ENCODE results near the gene AMPD2. TPM values are rescaled to one million over a fixed set of nuclear protein-coding genes. Genes with fewer than 3 reads are reported as not detected.

Gene AMPD2
- total and polyA plus RNA-seq, 4 donors = 16.7 to 57.4 (median 44.5) TPM

- no peak overlapping the region for H3K27ac ChIP-seq (ENCODE audit: low read depth in 1 of 2, low read length in 1 of 2)
- peaks cover 0 to 55% (median 24%) of the 10 kb centered on the region in 4 donors for H3K36me3 ChIP-seq (ENCODE audit: control insufficient read depth in 4 of 4, insufficient read depth in 4 of 4, low read length in 4 of 4)
- no peak overlapping the region for H3K9ac ChIP-seq (ENCODE audit: insufficient read depth in 1 of 2, low read length in 2 of 2)
- no peak overlapping the region for H3K4me3 ChIP-seq
- WGBS, 2 donors = 91 to 93% methylated on average over 23 of the region's 23 CpGs
- H3K4me1 ChIP-seq (ENCODE audit: control insufficient read depth in 5 of 5, insufficient read depth in 5 of 5, low read length in 5 of 5) = peaks cover 0 to 22% (median 6%) of the 10 kb centered on the region in 5 donors
- no peaks in the 10 kb centered on the region for H3K27me3 ChIP-seq (ENCODE audit: control insufficient read depth in 3 of 3, insufficient read depth in 3 of 3, low read length in 2 of 3)
- no peaks in the 10 kb centered on the region for H3K9me3 ChIP-seq (ENCODE audit: control insufficient read depth in 4 of 4, insufficient read depth in 3 of 4, low read length in 3 of 4)
- no peak for TF ChIP-seq CTCF (IDR thresholded peaks at IDR 0.05; ENCODE audit: control extremely low read depth, extremely low read depth)
- DNase-seq (no peak), ATAC-seq (ENCODE audit: insufficient read depth, low FRiP score) (no peak)
Observed at GRCh38 chr1:109628540-109629321, 9.1 kb downstream of the AMPD2 start.

- Histone ChIP-seq H3K4me3 (no peak overlapping the region), H3K27ac (ENCODE audit: low read depth in 1 of 2, low read length in 1 of 2) (no peak overlapping the region), H3K36me3 (ENCODE audit: control insufficient read depth in 4 of 4, insufficient read depth in 4 of 4, low read length in 4 of 4) (peaks cover 0 to 55% (median 24%) of the 10 kb centered on the region in 4 donors), H3K9me3 (ENCODE audit: control insufficient read depth in 4 of 4, insufficient read depth in 3 of 4, low read length in 3 of 4) (no peaks in the 10 kb centered on the region), H3K4me1 (ENCODE audit: control insufficient read depth in 5 of 5, insufficient read depth in 5 of 5, low read length in 5 of 5) (peaks cover 0 to 14% (median 0%) of the 10 kb centered on the region in 5 donors), H3K9ac (ENCODE audit: insufficient read depth in 1 of 2, low read length in 2 of 2) (no peak overlapping the region), H3K27me3 (ENCODE audit: control insufficient read depth in 3 of 3, insufficient read depth in 3 of 3, low read length in 2 of 3) (no peaks in the 10 kb centered on the region)
- 89 to 93% methylated on average over 10 of the region's 10 CpGs for WGBS, 2 donors
- ATAC-seq (ENCODE audit: insufficient read depth, low FRiP score) (no peak), DNase-seq (no peak)
- TF ChIP-seq CTCF (IDR thresholded peaks at IDR 0.05; ENCODE audit: control extremely low read depth, extremely low read depth) = no peak
Observed at GRCh38 chr1:109629372-109630030, 9.9 kb downstream of the AMPD2 start.

GRCh38 chr1:109630081-109630897 is 10.7 kb downstream of the AMPD2 start:
- no peak for TF ChIP-seq CTCF (IDR thresholded peaks at IDR 0.05; ENCODE audit: control extremely low read depth, extremely low read depth)
- Histone ChIP-seq H3K9ac (ENCODE audit: insufficient read depth in 1 of 2, low read length in 2 of 2) (no peak overlapping the region), H3K4me1 (ENCODE audit: control insufficient read depth in 5 of 5, insufficient read depth in 5 of 5, low read length in 5 of 5) (peaks cover 0 to 6% (median 0%) of the 10 kb centered on the region in 5 donors), H3K36me3 (ENCODE audit: control insufficient read depth in 4 of 4, insufficient read depth in 4 of 4, low read length in 4 of 4) (peaks cover 0 to 55% (median 24%) of the 10 kb centered on the region in 4 donors), H3K4me3 (no peak overlapping the region), H3K9me3 (ENCODE audit: control insufficient read depth in 4 of 4, insufficient read depth in 3 of 4, low read length in 3 of 4) (no peaks in the 10 kb centered on the region), H3K27me3 (ENCODE audit: control insufficient read depth in 3 of 3, insufficient read depth in 3 of 3, low read length in 2 of 3) (no peaks in the 10 kb centered on the region), H3K27ac (ENCODE audit: low read depth in 1 of 2, low read length in 1 of 2) (no peak overlapping the region)
- WGBS, 2 donors = 78 to 83% methylated on average over 25 to 30 of the region's 30 CpGs
- DNase-seq (no peak), ATAC-seq (ENCODE audit: insufficient read depth, low FRiP score) (no peak)
